ENCODE measurements around the gene JAK1.
"Not testable (repeated sequence)": the region's sequence is repeated elsewhere in the genome, so short reads cannot be mapped to it uniquely, and the experiment has no call there.

Gene JAK1

GRCh38 chr1:65003316-65003664 lies 36.9 kb upstream of the JAK1 start:
- TF ChIP-seq, protein P1, sequence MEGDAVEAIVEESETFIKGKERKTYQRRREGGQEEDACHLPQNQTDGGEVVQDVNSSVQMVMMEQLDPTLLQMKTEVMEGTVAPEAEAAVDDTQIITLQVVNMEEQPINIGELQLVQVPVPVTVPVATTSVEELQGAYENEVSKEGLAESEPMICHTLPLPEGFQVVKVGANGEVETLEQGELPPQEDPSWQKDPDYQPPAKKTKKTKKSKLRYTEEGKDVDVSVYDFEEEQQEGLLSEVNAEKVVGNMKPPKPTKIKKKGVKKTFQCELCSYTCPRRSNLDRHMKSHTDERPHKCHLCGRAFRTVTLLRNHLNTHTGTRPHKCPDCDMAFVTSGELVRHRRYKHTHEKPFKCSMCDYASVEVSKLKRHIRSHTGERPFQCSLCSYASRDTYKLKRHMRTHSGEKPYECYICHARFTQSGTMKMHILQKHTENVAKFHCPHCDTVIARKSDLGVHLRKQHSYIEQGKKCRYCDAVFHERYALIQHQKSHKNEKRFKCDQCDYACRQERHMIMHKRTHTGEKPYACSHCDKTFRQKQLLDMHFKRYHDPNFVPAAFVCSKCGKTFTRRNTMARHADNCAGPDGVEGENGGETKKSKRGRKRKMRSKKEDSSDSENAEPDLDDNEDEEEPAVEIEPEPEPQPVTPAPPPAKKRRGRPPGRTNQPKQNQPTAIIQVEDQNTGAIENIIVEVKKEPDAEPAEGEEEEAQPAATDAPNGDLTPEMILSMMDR (IDR thresholded peaks at IDR 0.05; ENCODE audit: control insufficient read depth, extremely low read depth, insufficient read depth) = no peak
- H3K4me3 ChIP-seq (ENCODE audit: low read depth, low read length) = peak overlapping the region; percentile 53; the same call in 1 of the 2 replicates

GRCh38 chr1:65002508-65003315 lies 36.4 kb upstream of the JAK1 start:
- TF ChIP-seq, protein P1 (IDR thresholded peaks at IDR 0.05; ENCODE audit: control insufficient read depth, extremely low read depth, insufficient read depth) = no peak
- H3K4me3 ChIP-seq (ENCODE audit: low read depth, low read length) = peak overlapping the region; percentile 53
- DNase-seq (ENCODE audit: low read depth) = no peak

More at GRCh38 chr1:65003316-65003664, 36.9 kb upstream of the JAK1 start:
- no peak for DNase-seq (ENCODE audit: low read depth)

- TF ChIP-seq, protein P1 (IDR thresholded peaks at IDR 0.05; ENCODE audit: control insufficient read depth, extremely low read depth, insufficient read depth) = no peak
- H3K4me3 ChIP-seq (ENCODE audit: low read depth, low read length) = peak overlapping the region; percentile 53
- no peak for DNase-seq (ENCODE audit: low read depth)
Measured at GRCh38 chr1:65002156-65002507, 35.8 kb upstream of the JAK1 start.

- no peak for DNase-seq (ENCODE audit: low read depth)
- no peak overlapping the region for H3K4me3 ChIP-seq (ENCODE audit: low read depth, low read length)
- TF ChIP-seq, protein P1 (IDR thresholded peaks at IDR 0.05; ENCODE audit: control insufficient read depth, extremely low read depth, insufficient read depth) = no peak
Measured at GRCh38 chr1:65001231-65001792, 35.0 kb upstream of the JAK1 start.

DNA sequence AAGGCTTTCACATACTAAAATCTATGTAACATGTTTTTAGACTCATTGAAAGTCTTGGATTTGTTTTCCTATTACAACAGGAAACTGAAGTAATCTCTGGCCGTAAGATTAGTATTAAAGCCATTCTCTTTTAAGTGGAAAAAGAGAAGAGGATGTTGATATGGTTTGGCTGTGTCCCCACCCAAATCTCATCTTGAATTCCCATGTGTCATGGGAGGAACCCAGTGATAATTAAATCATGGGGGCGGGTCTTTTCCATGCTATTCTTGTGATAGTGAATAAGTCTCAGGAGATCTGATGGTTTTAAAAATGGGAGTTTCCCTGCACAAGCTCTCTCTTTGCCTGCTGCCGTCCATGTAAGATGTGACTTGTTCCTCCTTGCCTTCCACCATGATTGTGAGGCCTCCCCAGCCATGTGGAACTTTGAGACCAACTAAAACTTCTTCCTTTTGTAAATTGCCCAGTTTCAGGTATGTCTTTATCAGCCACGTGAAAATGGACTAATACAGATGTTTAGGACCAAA lies 32.1 kb upstream of the JAK1 start:
- H3K4me3 ChIP-seq (ENCODE audit: low read depth, low read length) = not testable (repeated sequence)

DNA sequence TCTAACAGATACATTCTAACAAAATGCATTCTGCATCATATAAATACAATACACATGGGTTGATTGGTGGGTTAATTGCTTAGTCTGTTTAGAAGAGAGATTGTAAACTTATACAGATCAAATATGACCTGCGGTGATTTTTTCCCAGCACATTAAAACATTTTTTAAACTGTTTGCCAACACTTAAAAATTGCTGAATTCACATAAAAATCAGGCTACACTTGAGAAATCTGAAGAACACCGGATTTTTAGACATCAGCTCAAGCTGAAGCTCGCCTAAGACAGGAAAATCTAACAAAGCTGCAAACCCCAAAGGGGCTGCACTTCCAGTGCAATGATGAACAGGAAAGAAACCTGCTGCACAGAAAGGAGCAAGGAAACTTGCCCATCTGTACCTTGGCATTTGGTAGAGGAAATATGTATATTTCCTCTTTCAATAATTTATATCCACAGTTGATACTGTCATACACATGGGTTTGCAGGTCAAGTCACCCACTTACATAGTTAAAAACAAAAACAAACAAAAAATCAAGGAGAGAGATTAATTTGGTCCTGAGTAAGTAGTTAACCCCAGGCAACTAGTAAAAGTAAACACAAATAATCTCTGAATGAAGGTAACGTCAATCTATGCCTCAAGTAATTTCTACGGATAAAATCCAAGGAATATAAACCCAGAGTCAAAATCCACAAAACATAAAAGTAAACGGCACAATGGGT lies 30.4 kb upstream of the JAK1 start:
- TF ChIP-seq, protein P1 (IDR thresholded peaks at IDR 0.05; ENCODE audit: control insufficient read depth, extremely low read depth, insufficient read depth) = no peak
- DNase-seq (ENCODE audit: low read depth) = peak; percentile 30
- no peak overlapping the region for H3K4me3 ChIP-seq (ENCODE audit: low read depth, low read length)

More for the DNA sequence above, 32.1 kb upstream of the JAK1 start:
- not testable (repeated sequence) for DNase-seq (ENCODE audit: low read depth)

DNA sequence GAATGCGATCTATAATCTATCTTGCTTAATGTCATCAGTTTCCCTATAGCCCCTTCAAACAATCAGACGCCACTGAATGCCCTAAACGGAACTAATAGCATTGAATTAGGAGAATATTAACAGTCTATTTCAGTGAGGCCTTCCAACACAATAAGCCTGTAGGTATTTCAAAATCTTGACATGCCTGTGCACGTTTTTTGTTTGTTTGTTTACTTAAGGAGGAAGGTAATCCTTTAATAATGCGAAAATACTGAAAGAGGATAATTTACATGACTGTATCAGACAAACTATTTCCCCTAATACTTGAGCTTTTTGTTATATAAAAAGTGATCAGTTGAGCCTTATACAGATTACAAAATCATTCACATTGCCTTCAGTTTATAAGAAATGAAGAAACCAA lies 29.0 kb upstream of the JAK1 start:
- TF ChIP-seq, protein P1 (IDR thresholded peaks at IDR 0.05; ENCODE audit: control insufficient read depth, extremely low read depth, insufficient read depth) = no peak
- DNase-seq (ENCODE audit: low read depth) = no peak
- H3K4me3 ChIP-seq (ENCODE audit: low read depth, low read length) = no peak overlapping the region
